CD4-positive, alpha-beta T cell treated with Interleukin-4 for 1 hour (primary cell): Measurements from ENCODE around the gene RASSF7.
A peak's percentile ranks its signal among the peaks of the same experiment; 100 is the strongest.

Source experiments
- DNase-seq, 2 donors: peaks; one replicate each; pipeline ENCODE4 v3.0.0-alpha.2; 2020 to 2022

The RASSF7 gene

GRCh38 chr11:587546-587945, 26.8 kb downstream of the RASSF7 start:
- no peak for DNase-seq

GRCh38 chr11:587978-588380, 27.2 kb downstream of the RASSF7 start:
- peak; percentile 77 to 83 for DNase-seq

GRCh38 chr11:589798-590197, 29.0 kb downstream of the RASSF7 start:
- no peak for DNase-seq

GRCh38 chr11:590997-591396, 30.2 kb downstream of the RASSF7 start:
- no peak for DNase-seq

- DNase-seq, result no peak
These were observed 31.7 kb downstream of the RASSF7 start for GRCh38 chr11:592501-592900.

- no peak for DNase-seq
These were observed 32.1 kb downstream of the RASSF7 start for GRCh38 chr11:592918-593317.

- no peak for DNase-seq
These were observed 32.6 kb downstream of the RASSF7 start for GRCh38 chr11:593347-593746.

- DNase-seq, result no peak
These were observed 34.6 kb downstream of the RASSF7 start for GRCh38 chr11:595400-595799.

GRCh38 chr11:596374-596773, 35.6 kb downstream of the RASSF7 start:
- no peak for DNase-seq

- no peak for DNase-seq
These were observed 36.5 kb downstream of the RASSF7 start for GRCh38 chr11:597166-597725.

- DNase-seq, result no peak
These were observed 37.4 kb downstream of the RASSF7 start for GRCh38 chr11:598005-598680.

GRCh38 chr11:601573-602245, 40.9 kb downstream of the RASSF7 start:
- no peak for DNase-seq

GRCh38 chr11:603154-603553, 42.4 kb downstream of the RASSF7 start:
- DNase-seq, result no peak

GRCh38 chr11:605286-606129, 44.7 kb downstream of the RASSF7 start:
- no peak for DNase-seq

GRCh38 chr11:606245-606644, 45.5 kb downstream of the RASSF7 start:
- DNase-seq, result no peak

- DNase-seq, result no peak
These were observed 46.4 kb downstream of the RASSF7 start for GRCh38 chr11:607020-607780.

GRCh38 chr11:607971-608659, 47.3 kb downstream of the RASSF7 start:
- DNase-seq, result no peak

- DNase-seq, result no peak
These were observed 48.1 kb downstream of the RASSF7 start for GRCh38 chr11:608791-609251.

GRCh38 chr11:609341-609811, 48.6 kb downstream of the RASSF7 start:
- DNase-seq, result no peak

GRCh38 chr11:610146-610801, 49.5 kb downstream of the RASSF7 start:
- DNase-seq, result no peak
